GM11168 (cell line): ENCODE measurements around the gene ENO2.

Experiments used
- in situ Hi-C: fragments of 300-500 bp; cut with MboI; formaldehyde crosslinking; loops from one replicate; pipeline ENCODE4 v1.12.0; 2022; ENCODE audit warnings: low sequenced_read_pairs; ENCODE audit not compliant: unreplicated experiment

Gene ENO2

GRCh38 chr12:6958609-6959057 is 44.3 kb downstream of the ENO2 start:
- in situ Hi-C loops: no loop called here

- in situ Hi-C loops: no loop called here
Measured at GRCh38 chr12:6959058-6959804, 44.9 kb downstream of the ENO2 start.

- in situ Hi-C loops: no loop called here
Measured at GRCh38 chr12:6959805-6960592, 45.6 kb downstream of the ENO2 start.

- in situ Hi-C loops: no loop called here
Measured at GRCh38 chr12:6960593-6961277, 46.4 kb downstream of the ENO2 start.

GRCh38 chr12:6961278-6961694 is 46.9 kb downstream of the ENO2 start:
- in situ Hi-C loops: no loop called here

- in situ Hi-C loops: no loop called here
Measured at GRCh38 chr12:6961695-6962284, 47.4 kb downstream of the ENO2 start.

GRCh38 chr12:6962285-6963015 is 48.1 kb downstream of the ENO2 start:
- in situ Hi-C loops: no loop called here

GRCh38 chr12:6963016-6963731 is 48.8 kb downstream of the ENO2 start:
- in situ Hi-C loops: no loop called here

- in situ Hi-C loops: no loop called here
Measured at GRCh38 chr12:6963791-6964413, 49.5 kb downstream of the ENO2 start.

- in situ Hi-C loops: no loop called here
Measured at GRCh38 chr12:6964605-6965025, 50.2 kb downstream of the ENO2 start.

GRCh38 chr12:6965026-6965661 is 50.8 kb downstream of the ENO2 start:
- in situ Hi-C loops: no loop called here

- in situ Hi-C loops: no loop called here
Measured at GRCh38 chr12:6965714-6966113, 51.3 kb downstream of the ENO2 start.

- in situ Hi-C loops: no loop called here
Measured at GRCh38 chr12:6966351-6966750, 52.0 kb downstream of the ENO2 start.

GRCh38 chr12:6967651-6968100 is 53.3 kb downstream of the ENO2 start:
- in situ Hi-C loops: no loop called here

- in situ Hi-C loops: no loop called here
Measured at GRCh38 chr12:6968426-6968825, 54.0 kb downstream of the ENO2 start.

- in situ Hi-C loops: no loop called here
Measured at GRCh38 chr12:6970096-6970527, 55.7 kb downstream of the ENO2 start.
